Esophagus squamous epithelium (tissue), 5 donors: ENCODE results near the gene SDC4. TPM values are rescaled to one million over a fixed set of nuclear protein-coding genes. Genes with fewer than 3 reads are reported as not detected.

Experiments used
- DNase-seq: peaks from one replicate; lab custom pipeline; 2025; lab: John Stamatoyannopoulos, UW
- H3K27ac ChIP-seq, 4 donors: fragments of 200-600 bp; sonication (generic); one replicate each; pipeline ENCODE4 v1.5.1; 2016 to 2019; ENCODE audit warnings: mild to moderate bottlenecking in 1 of 4
- H3K27me3 ChIP-seq, 4 donors: fragments of 200-600 bp; sonication (generic); 1 replicate in 3 of 4; 2 replicates in 1 of 4; pipeline versions ENCODE4 v1.5.1 to v1.6.0; 2017 to 2021; ENCODE audit warnings: antibody characterized with exemption in 1 of 4
- H3K36me3 ChIP-seq, 3 donors: fragments of 200-600 bp; sonication (generic); one replicate each; pipeline ENCODE4 v1.5.1; 2016 to 2019
- H3K4me1 ChIP-seq, 3 donors: fragments of 200-600 bp; sonication (generic); one replicate each; pipeline ENCODE4 v1.5.1; 2017 to 2019
- H3K4me3 ChIP-seq, 4 donors: fragments of 200-600 bp; sonication (generic); 1 replicate in 3 of 4; 2 replicates in 1 of 4; pipeline ENCODE4 v1.5.1; 2016 to 2019; ENCODE audit warnings: mild to moderate bottlenecking in 2 of 4, moderate library complexity in 1 of 4
- H3K9me3 ChIP-seq, 3 donors: fragments of 200-600 bp; sonication (generic); one replicate each; pipeline ENCODE4 v1.5.1; 2016 to 2019
- CTCF ChIP-seq, 6 experiments: fragments of 450-650 bp in 4 of 6; fragments of 200-600 bp in 2 of 6; sonication (generic) in 2 of 6; IDR thresholded peaks; one replicate each; pipeline ENCODE4 v1.5.1; 2016 to 2019; ENCODE audit warnings: antibody characterized with exemption in 6 of 6, mild to moderate bottlenecking in 4 of 6, moderate library complexity in 4 of 6
- POLR2A ChIP-seq, 4 donors: fragments of 450-650 bp; IDR thresholded peaks; one replicate each; pipeline ENCODE4 v1.6.1; 2017; ENCODE audit warnings: antibody characterized with exemption in 4 of 4, mild to moderate bottlenecking in 4 of 4, moderate library complexity in 3 of 4
- WGBS, 2 donors: methylation state at CpG; one replicate each; pipeline ENCODE4 v1.1.5; 2018; 5-methylcytosine and 5-hydroxymethylcytosine counted together
- intact Hi-C: fragments of 100-400 bp; cut with DNase I; formaldehyde crosslinking; loops from one replicate; pipeline ENCODE4 v1.15.0; 2022
- total RNA-seq, 4 donors: library from RNA; depleted of rRNA; stranded (reverse); fragments of >200 nt; gene quantifications; one replicate each; pipeline ENCODE4 v1.1.0, GENCODE V29; 2016
- donor health status: DM: yes; HTN: yes; CAD: no.

The SDC4 gene
- total RNA-seq, 4 donors from 2014 or later, result 88.1 to 174 (median 120) TPM

GRCh38 chr20:45279992-45280391 lies 68.2 kb downstream of the SDC4 start:
- WGBS, 2 donors, result 46 to 70% methylated on average over 1 of the region's 1 CpG
- intact Hi-C loops, result no loop called here

GRCh38 chr20:45275338-45275737 lies 72.9 kb downstream of the SDC4 start:
- Histone ChIP-seq H3K36me3 (no peaks in the 10 kb centered on the region), H3K4me1 (peaks cover 0 to 5% (median 0%) of the 10 kb centered on the region in 3 donors), H3K27me3 (peaks cover 0 to 35% (median 0%) of the 10 kb centered on the region in 4 donors), H3K4me3 (no peak overlapping the region), H3K9me3 (no peaks in the 10 kb centered on the region), H3K27ac (no peak overlapping the region)
- WGBS, 2 donors, result 68 to 74% methylated on average over 3 of the region's 3 CpGs
- DNase-seq, result no peak
- intact Hi-C loops, result no loop called here
- TF ChIP-seq POLR2A (IDR thresholded peaks at IDR 0.05), result no peak
- no peak for TF ChIP-seq CTCF (IDR thresholded peaks at IDR 0.05)

More at GRCh38 chr20:45279992-45280391, 68.2 kb downstream of the SDC4 start:
- no peak for TF ChIP-seq CTCF (IDR thresholded peaks at IDR 0.05)
- no peak for TF ChIP-seq POLR2A (IDR thresholded peaks at IDR 0.05)
- peaks cover 3 to 17% (median 3%) of the 10 kb centered on the region in 3 donors for H3K4me1 ChIP-seq
- no peak for DNase-seq
- no peak overlapping the region for H3K27ac ChIP-seq
- H3K27me3 ChIP-seq, result peaks cover 0 to 33% (median 0%) of the 10 kb centered on the region in 4 donors
- no peak overlapping the region for H3K4me3 ChIP-seq
- H3K9me3 ChIP-seq, result no peaks in the 10 kb centered on the region
- no peaks in the 10 kb centered on the region for H3K36me3 ChIP-seq

Other genes with a start within 250 kb of the SDC4 start
- gene KCNS1, start 247.3 kb downstream of the SDC4 start, total RNA-seq, result under 1 TPM in 3 of 4 donors, not detected in 1; 0.22 to 0.80 (median 0.29) TPM
- 10 to 100 TPM in 1 of 4 donors, 1 to 10 TPM in 3; 3.1 to 32.1 (median 4.6) TPM for gene WFDC5, start 233.2 kb downstream of the SDC4 start, total RNA-seq
- gene WFDC12, start 224.0 kb downstream of the SDC4 start, total RNA-seq, result 1 to 10 TPM in 1 of 4 donors, under 1 TPM in 2, not detected in 1; 0.44 to 2.6 (median 0.64) TPM
- 1,000 to 10,000 TPM in 3 of 4 donors, 10 to 100 TPM in 1; 14.1 to 2,947 (median 1,123) TPM for gene PI3, start 173.5 kb downstream of the SDC4 start, total RNA-seq
- not detected for gene SEMG1, start 141.4 kb downstream of the SDC4 start, total RNA-seq
- not detected for gene SEMG2, start 127.1 kb downstream of the SDC4 start, total RNA-seq
- 1,000 to 10,000 TPM in 2 of 4 donors, 100 to 1,000 TPM in 2; 250 to 1,637 (median 1,024) TPM for gene SLPI, start 93.9 kb downstream of the SDC4 start, total RNA-seq
- not detected for gene RBPJL, start 41.6 kb downstream of the SDC4 start, total RNA-seq
- gene MATN4, start 40.1 kb downstream of the SDC4 start, total RNA-seq, result under 1 TPM in 2 of 4 donors, not detected in 2; 0.09 to 0.68 TPM
- gene SYS1, start 14.7 kb upstream of the SDC4 start, total RNA-seq, result 10 to 100 TPM; 22.3 to 32.4 (median 27.0) TPM
- not detected for gene TP53TG5, start 29.9 kb upstream of the SDC4 start, total RNA-seq
- gene DBNDD2, start 59.9 kb upstream of the SDC4 start, total RNA-seq, result 10 to 100 TPM; 14.1 to 39.3 (median 32.2) TPM
- 10 to 100 TPM; 38.6 to 48.1 (median 44.0) TPM for gene PIGT, start 67.7 kb upstream of the SDC4 start, total RNA-seq
- 10 to 100 TPM in 1 of 4 donors, under 1 TPM in 1, not detected in 2; 0.99 to 37.7 TPM for gene WFDC2, start 121.3 kb upstream of the SDC4 start, total RNA-seq
- gene SPINT3, start 167.2 kb upstream of the SDC4 start, total RNA-seq, result not detected
- gene WFDC6, start 191.1 kb upstream of the SDC4 start, total RNA-seq, result not detected
- not detected for gene EPPIN, start 199.0 kb upstream of the SDC4 start, total RNA-seq
- not detected for gene WFDC8, start 230.9 kb upstream of the SDC4 start, total RNA-seq